Measurements from ENCODE around the gene ACADL.
A peak's percentile ranks its signal among the peaks of the same experiment; 100 is the strongest.

The ACADL gene

DNA sequence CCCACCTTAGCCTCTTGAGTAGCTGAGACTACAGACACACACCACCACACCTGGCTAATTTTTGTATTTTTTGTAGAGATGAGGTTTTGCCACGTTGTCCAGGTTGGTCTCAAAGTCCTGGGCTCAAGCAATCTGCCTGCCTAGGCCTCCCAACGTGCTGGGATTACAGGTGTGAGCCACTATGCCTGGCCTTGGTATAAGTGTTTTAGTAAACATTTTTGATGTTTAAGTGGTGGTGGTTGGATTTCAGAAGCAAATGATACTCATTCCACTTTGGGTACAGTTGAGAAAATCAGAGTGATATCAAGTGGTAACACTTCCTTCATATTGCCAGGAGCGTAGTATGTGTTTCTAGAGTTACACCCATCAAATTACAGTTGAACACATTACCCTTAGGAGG lies 25.4 kb downstream of the ACADL start:
- H3K27ac ChIP-seq (replicated peaks) = no peak overlapping the region
- no peak for TF ChIP-seq SPI1 (IDR thresholded peaks at IDR 0.05; ENCODE audit: borderline replicate concordance, low read depth)
- TF ChIP-seq, protein P1, sequence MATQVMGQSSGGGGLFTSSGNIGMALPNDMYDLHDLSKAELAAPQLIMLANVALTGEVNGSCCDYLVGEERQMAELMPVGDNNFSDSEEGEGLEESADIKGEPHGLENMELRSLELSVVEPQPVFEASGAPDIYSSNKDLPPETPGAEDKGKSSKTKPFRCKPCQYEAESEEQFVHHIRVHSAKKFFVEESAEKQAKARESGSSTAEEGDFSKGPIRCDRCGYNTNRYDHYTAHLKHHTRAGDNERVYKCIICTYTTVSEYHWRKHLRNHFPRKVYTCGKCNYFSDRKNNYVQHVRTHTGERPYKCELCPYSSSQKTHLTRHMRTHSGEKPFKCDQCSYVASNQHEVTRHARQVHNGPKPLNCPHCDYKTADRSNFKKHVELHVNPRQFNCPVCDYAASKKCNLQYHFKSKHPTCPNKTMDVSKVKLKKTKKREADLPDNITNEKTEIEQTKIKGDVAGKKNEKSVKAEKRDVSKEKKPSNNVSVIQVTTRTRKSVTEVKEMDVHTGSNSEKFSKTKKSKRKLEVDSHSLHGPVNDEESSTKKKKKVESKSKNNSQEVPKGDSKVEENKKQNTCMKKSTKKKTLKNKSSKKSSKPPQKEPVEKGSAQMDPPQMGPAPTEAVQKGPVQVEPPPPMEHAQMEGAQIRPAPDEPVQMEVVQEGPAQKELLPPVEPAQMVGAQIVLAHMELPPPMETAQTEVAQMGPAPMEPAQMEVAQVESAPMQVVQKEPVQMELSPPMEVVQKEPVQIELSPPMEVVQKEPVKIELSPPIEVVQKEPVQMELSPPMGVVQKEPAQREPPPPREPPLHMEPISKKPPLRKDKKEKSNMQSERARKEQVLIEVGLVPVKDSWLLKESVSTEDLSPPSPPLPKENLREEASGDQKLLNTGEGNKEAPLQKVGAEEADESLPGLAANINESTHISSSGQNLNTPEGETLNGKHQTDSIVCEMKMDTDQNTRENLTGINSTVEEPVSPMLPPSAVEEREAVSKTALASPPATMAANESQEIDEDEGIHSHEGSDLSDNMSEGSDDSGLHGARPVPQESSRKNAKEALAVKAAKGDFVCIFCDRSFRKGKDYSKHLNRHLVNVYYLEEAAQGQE (IDR thresholded peaks at IDR 0.05; ENCODE audit: insufficient replicate concordance, low read depth) = no peak
- no peak for TF ChIP-seq POLR2AphosphoS5 (IDR thresholded peaks at IDR 0.05; ENCODE audit: low read depth)
- no peak for TF ChIP-seq GABPA (IDR thresholded peaks at IDR 0.05; ENCODE audit: low read depth)
- TF ChIP-seq, protein P2, sequence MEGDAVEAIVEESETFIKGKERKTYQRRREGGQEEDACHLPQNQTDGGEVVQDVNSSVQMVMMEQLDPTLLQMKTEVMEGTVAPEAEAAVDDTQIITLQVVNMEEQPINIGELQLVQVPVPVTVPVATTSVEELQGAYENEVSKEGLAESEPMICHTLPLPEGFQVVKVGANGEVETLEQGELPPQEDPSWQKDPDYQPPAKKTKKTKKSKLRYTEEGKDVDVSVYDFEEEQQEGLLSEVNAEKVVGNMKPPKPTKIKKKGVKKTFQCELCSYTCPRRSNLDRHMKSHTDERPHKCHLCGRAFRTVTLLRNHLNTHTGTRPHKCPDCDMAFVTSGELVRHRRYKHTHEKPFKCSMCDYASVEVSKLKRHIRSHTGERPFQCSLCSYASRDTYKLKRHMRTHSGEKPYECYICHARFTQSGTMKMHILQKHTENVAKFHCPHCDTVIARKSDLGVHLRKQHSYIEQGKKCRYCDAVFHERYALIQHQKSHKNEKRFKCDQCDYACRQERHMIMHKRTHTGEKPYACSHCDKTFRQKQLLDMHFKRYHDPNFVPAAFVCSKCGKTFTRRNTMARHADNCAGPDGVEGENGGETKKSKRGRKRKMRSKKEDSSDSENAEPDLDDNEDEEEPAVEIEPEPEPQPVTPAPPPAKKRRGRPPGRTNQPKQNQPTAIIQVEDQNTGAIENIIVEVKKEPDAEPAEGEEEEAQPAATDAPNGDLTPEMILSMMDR (IDR thresholded peaks at IDR 0.05; ENCODE audit: insufficient read depth, low read length) = no peak

DNA sequence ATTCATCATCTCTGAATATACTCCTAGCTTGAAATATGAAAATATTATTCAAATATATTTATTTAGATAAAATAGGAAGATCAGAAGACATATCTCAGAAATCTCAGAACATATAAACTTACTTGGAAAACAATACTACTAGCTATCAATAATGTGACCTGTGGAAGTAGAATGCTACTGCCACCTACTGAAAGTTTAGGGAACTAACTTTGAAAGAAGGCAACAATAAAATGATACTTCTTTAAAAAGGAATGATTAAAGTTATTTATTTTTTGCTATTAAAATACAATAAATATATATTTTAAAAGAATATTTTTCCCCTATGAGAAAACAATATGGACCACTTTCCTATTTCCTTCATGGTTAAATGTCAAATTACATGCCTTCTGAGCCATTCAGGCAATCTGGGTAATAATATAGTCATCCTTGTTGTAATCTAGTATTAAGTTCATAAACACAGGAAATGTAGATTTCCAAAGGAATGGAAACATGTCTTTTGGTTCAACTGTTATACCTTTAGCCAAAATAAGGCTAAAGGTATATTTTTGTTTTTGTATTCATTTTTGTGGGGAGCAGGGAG lies 26.0 kb downstream of the ACADL start:
- no peak for DNase-seq (ENCODE audit: low read depth in 1 of 2, low spot score in 1 of 2)
- H3K27ac ChIP-seq (replicated peaks) = no peak overlapping the region
- H3K27me3 ChIP-seq (ENCODE audit: insufficient read depth, poor library complexity, severe bottlenecking) = peaks cover 2% of the 10 kb centered on the region
- H3K4me3 ChIP-seq (replicated peaks; ENCODE audit: insufficient read depth, low read length) = no peak overlapping the region
- TF ChIP-seq, protein P2 (IDR thresholded peaks at IDR 0.05; ENCODE audit: insufficient read depth, low read length) = peak; percentile 28
- no peak for TF ChIP-seq POLR2AphosphoS5 (IDR thresholded peaks at IDR 0.05; ENCODE audit: low read depth)

More for the DNA sequence above, 25.4 kb downstream of the ACADL start:
- H3K4me3 ChIP-seq (replicated peaks; ENCODE audit: insufficient read depth, low read length) = no peak overlapping the region
- H3K27me3 ChIP-seq (ENCODE audit: insufficient read depth, poor library complexity, severe bottlenecking) = peaks cover 2% of the 10 kb centered on the region
- DNase-seq (ENCODE audit: low read depth in 1 of 2, low spot score in 1 of 2) = no peak

DNA sequence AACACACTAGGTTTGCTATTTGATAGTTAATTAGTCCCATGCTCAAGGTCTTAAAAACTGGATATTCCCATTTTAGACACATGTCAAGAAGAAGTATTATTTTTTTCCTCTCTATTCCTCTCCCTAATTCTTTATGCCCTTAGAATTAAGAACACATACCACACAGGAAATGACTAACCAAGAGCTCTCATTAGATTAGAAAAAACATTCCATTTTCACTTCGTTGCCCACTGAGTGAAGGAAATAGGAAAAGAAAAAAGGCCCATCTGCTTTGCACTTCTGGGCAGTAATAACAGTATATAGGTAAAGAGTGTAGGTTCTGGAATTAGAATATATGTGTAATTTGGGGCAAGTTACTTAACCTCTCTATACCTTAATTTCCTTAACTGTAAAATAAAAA lies 26.9 kb downstream of the ACADL start:
- no peak overlapping the region for H3K4me3 ChIP-seq (replicated peaks; ENCODE audit: insufficient read depth, low read length)
- H3K27ac ChIP-seq (replicated peaks) = no peak overlapping the region
- no peaks in the 10 kb centered on the region for H3K27me3 ChIP-seq (ENCODE audit: insufficient read depth, poor library complexity, severe bottlenecking)
- no peak for TF ChIP-seq SPI1 (IDR thresholded peaks at IDR 0.05; ENCODE audit: borderline replicate concordance, low read depth)
- no peak for TF ChIP-seq GABPA (IDR thresholded peaks at IDR 0.05; ENCODE audit: low read depth)
- no peak for TF ChIP-seq POLR2AphosphoS5 (IDR thresholded peaks at IDR 0.05; ENCODE audit: low read depth)
- TF ChIP-seq, protein P1 (IDR thresholded peaks at IDR 0.05; ENCODE audit: insufficient replicate concordance, low read depth) = no peak
- TF ChIP-seq, protein P2 (IDR thresholded peaks at IDR 0.05; ENCODE audit: insufficient read depth, low read length) = no peak
- DNase-seq (ENCODE audit: low read depth in 1 of 2, low spot score in 1 of 2) = no peak

DNA sequence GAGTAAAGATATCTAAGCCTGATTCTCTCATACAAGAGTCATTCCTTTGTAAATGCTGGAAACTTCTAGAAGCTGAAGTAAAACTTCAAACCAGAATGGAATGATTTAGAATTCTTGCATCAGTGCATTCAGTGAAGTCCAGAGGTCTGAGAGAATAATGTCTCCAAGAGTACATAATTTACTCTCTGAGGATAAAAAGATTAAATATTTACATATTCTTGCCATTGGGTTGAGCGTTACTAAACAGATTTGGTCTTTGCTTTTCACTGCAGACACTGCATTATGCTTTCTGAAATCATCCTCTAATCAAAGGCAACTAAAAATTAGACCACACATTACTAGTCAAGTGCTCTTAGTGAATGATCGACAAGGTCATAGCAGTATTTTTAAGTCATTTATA lies 27.5 kb downstream of the ACADL start:
- no peak overlapping the region for H3K27ac ChIP-seq (replicated peaks)
- TF ChIP-seq SPI1 (IDR thresholded peaks at IDR 0.05; ENCODE audit: borderline replicate concordance, low read depth) (no peak), GABPA (IDR thresholded peaks at IDR 0.05; ENCODE audit: low read depth) (no peak), POLR2AphosphoS5 (IDR thresholded peaks at IDR 0.05; ENCODE audit: low read depth) (no peak)
- TF ChIP-seq, protein P2 (IDR thresholded peaks at IDR 0.05; ENCODE audit: insufficient read depth, low read length) = no peak
- TF ChIP-seq, protein P1 (IDR thresholded peaks at IDR 0.05; ENCODE audit: insufficient replicate concordance, low read depth) = no peak
- H3K27me3 ChIP-seq (ENCODE audit: insufficient read depth, poor library complexity, severe bottlenecking) = no peaks in the 10 kb centered on the region
- H3K4me3 ChIP-seq (replicated peaks; ENCODE audit: insufficient read depth, low read length) = no peak overlapping the region
- DNase-seq (ENCODE audit: low read depth in 1 of 2, low spot score in 1 of 2) = no peak

All from HL-60 (cell line).